HepG2 (cell line): Measurements from ENCODE around the gene LNX2. TPM values are rescaled to one million over a fixed set of nuclear protein-coding genes. Genes with fewer than 3 reads are reported as not detected.

Experiments used
- ATAC-seq: fragments of 200-7000 bp; cut with Tn5 transposase; 3 replicates; pipeline ENCODE4 v1.9.1; 2020; ENCODE audit warnings: mild to moderate bottlenecking, moderate library complexity
- BruUV-seq: library from RNA; stranded (reverse); fragments of 400-500 nt; replicated peaks from 2 replicates; lab custom pipeline; 2021; lab: Mats Ljungman, UMichigan
- CTCF ChIA-PET: fragments of 300-600 bp; formaldehyde crosslinking; extraction: SDS; loops from one replicate; lab custom pipeline; 2021; ENCODE audit warnings: low total read pairs, inconsistent platforms, low intra/inter-chr PET ratio; lab: Yijun Ruan, JAX
- POLR2A ChIA-PET: fragments of 350-600 bp; sonication (Branson Sonifier 250); formaldehyde crosslinking; loops from one replicate; lab custom pipeline; 2020; ENCODE audit warnings: antibody characterized with exemption, inconsistent platforms; lab: Yijun Ruan, JAX
- DNase-seq: peaks from one replicate; pipeline ENCODE4 v3.0.0-alpha.2; 2015; ENCODE audit warnings: low spot score
- FAIRE-seq: peaks from 3 replicates; lab custom pipeline; 2011; peaks lifted over from hg19 to GRCh38; lab: Jason Lieb, UNC
- H2AFZ ChIP-seq: one replicate; pipeline ENCODE4 v1.6.1; 2011; ENCODE audit warnings: low read length, inconsistent platforms
- H3K27ac ChIP-seq: fragments of 300-600 bp; 3 replicates; pipeline ENCODE4 v1.8.0; 2011; ENCODE audit warnings: mixed run types, mild to moderate bottlenecking, mixed read lengths, low read length, inconsistent platforms; ENCODE audit not compliant: insufficient read depth; ENCODE audit errors: extremely low read length
- H3K27me3 ChIP-seq, 2 experiments: fragments of 200-600 bp in 1 of 2; 2 replicates in 1 of 2; 3 replicates in 1 of 2; pipeline versions ENCODE4 v1.6.0 to v1.8.0; 2011; ENCODE audit warnings: low read length in 2 of 2, mild to moderate bottlenecking in 2 of 2, moderate library complexity in 2 of 2, inconsistent platforms in 1 of 2; ENCODE audit not compliant: insufficient read depth in 2 of 2, control insufficient read depth in 1 of 2
- H3K36me3 ChIP-seq, 2 experiments: fragments of 200-600 bp in 1 of 2; replicated peaks in 1 of 2; 2 replicates in 1 of 2; 3 replicates in 1 of 2; pipeline versions ENCODE4 v1.5.1 to v1.8.0; 2011; ENCODE audit warnings: low read length in 2 of 2, inconsistent platforms in 1 of 2; ENCODE audit not compliant: insufficient read depth in 2 of 2, control insufficient read depth in 1 of 2
- H3K4me1 ChIP-seq: 2 replicates; pipeline ENCODE4 v1.5.1; 2012; ENCODE audit warnings: low read length, inconsistent platforms; ENCODE audit not compliant: insufficient read depth
- H3K4me2 ChIP-seq: 2 replicates; pipeline ENCODE4 v1.6.0; 2011; ENCODE audit warnings: low read depth, low read length, inconsistent platforms
- H3K4me3 ChIP-seq, 3 experiments: fragments of 200-600 bp in 1 of 3; sonication (generic), shearing (Covaris generic) in 1 of 3; replicated peaks in 1 of 3; 2 replicates each; pipeline ENCODE4 v1.5.1; 2011 to 2016; ENCODE audit warnings: low read length in 3 of 3, inconsistent platforms in 2 of 3, low read depth in 2 of 3, mild to moderate bottlenecking in 2 of 3, control low read depth in 1 of 3, mixed read lengths in 1 of 3; ENCODE audit not compliant: insufficient read depth in 1 of 3
- H3K79me2 ChIP-seq: one replicate; pipeline ENCODE4 v1.6.1; 2011; ENCODE audit warnings: low read length, inconsistent platforms; ENCODE audit not compliant: insufficient read depth
- H3K9ac ChIP-seq: 2 replicates; pipeline ENCODE4 v1.6.0; 2011; ENCODE audit warnings: mild to moderate bottlenecking, low read depth, low read length, inconsistent platforms; ENCODE audit not compliant: insufficient read depth
- H3K9me3 ChIP-seq: 2 replicates; pipeline ENCODE4 v1.5.1; 2012; ENCODE audit warnings: mild to moderate bottlenecking, low read length
- H4K20me1 ChIP-seq: 2 replicates; pipeline ENCODE4 v1.6.0; 2011; ENCODE audit warnings: inconsistent platforms, mild to moderate bottlenecking, low read length, moderate library complexity; ENCODE audit not compliant: insufficient read depth
- BCL6 ChIP-seq: IDR thresholded peaks from 2 replicates; pipeline ENCODE4 v1.6.1; 2016; ENCODE audit warnings: missing genetic modification reagents, missing compliant biosample characterization
- EZH2 ChIP-seq: conservative IDR thresholded peaks from 2 replicates; pipeline ENCODE4 v1.6.1; 2012; ENCODE audit warnings: mild to moderate bottlenecking, low read depth, low read length, moderate library complexity
- FOXO1 ChIP-seq: sonication (generic); formaldehyde crosslinking; IDR thresholded peaks from 2 replicates; pipeline ENCODE4 v1.4.0; 2020; ENCODE audit warnings: missing genetic modification reagents
- GPN1 ChIP-seq: sonication (generic); formaldehyde crosslinking; IDR thresholded peaks from 2 replicates; pipeline ENCODE4 v1.5.1; 2020; ENCODE audit warnings: missing genetic modification reagents, borderline replicate concordance
- ISL2 ChIP-seq: sonication (generic); formaldehyde crosslinking; IDR thresholded peaks from 2 replicates; pipeline ENCODE4 v1.5.0; 2020; ENCODE audit warnings: missing genetic modification reagents
- KDM5B ChIP-seq: sonication (generic); formaldehyde crosslinking; IDR thresholded peaks from 2 replicates; pipeline ENCODE4 v1.4.0; 2020; ENCODE audit warnings: missing genetic modification reagents, mild to moderate bottlenecking, borderline replicate concordance
- SYNCRIP ChIP-seq: fragments of 200-400 bp; formaldehyde crosslinking; IDR thresholded peaks from 2 replicates; pipeline ENCODE4 v1.6.1; 2018; ENCODE audit warnings: mild to moderate bottlenecking, low read depth, low read length; ENCODE audit not compliant: insufficient read depth
- ZSCAN31 ChIP-seq: sonication (generic); formaldehyde crosslinking; IDR thresholded peaks from 2 replicates; pipeline ENCODE4 v1.5.0; 2020; ENCODE audit warnings: low read depth, mild to moderate bottlenecking, missing genetic modification reagents
- WGBS: methylation state at CpG from one replicate; pipeline ENCODE4 v1.1.6; 2017; ENCODE audit warnings: low lambda C conversion rate; 5-methylcytosine and 5-hydroxymethylcytosine counted together
- in situ Hi-C: cut with HindIII; loops from 2 replicates; pipeline ENCODE4 v1.10.0; 2017; ENCODE audit warnings: low pct_unique_long_range_greater_than_20kb; ENCODE audit not compliant: extremely low pct_ligation_motif_present
- intact Hi-C: fragments of 100-400 bp; cut with micrococcal nuclease; formaldehyde crosslinking; loops from one replicate; pipeline ENCODE4 v1.10.0; 2022; ENCODE audit not compliant: unreplicated experiment
- polyA plus RNA-seq, 8 experiments: library from polyadenylated mRNA; depleted of rRNA in 3 of 8; stranded (reverse) in 7 of 8; unstranded in 1 of 8; fragments of >200 nt; fragmentation: Illumina TruSeq in 4 of 8; extraction: Trizol in 4 of 8; gene quantifications; 2 replicates each; pipeline versions ENCODE4 v1.2.1 to v1.2.3, GENCODE V29; 2011 to 2016; ENCODE audit warnings: low read depth in 4 of 8, missing spikeins in 1 of 8, mixed read lengths in 1 of 8; ENCODE audit not compliant: insufficient read depth in 1 of 8
- total RNA-seq, 5 experiments: library from RNA; depleted of rRNA; stranded (reverse); fragments of >200 nt; fragmentation: Illumina TruSeq; extraction: Trizol; gene quantifications; 2 replicates each; pipeline ENCODE4 v1.2.3, GENCODE V29; 2016; ENCODE audit warnings: low read depth in 1 of 5
- TF ChIP-seq, protein P1 (sequence below): IDR thresholded peaks from 2 replicates; pipeline ENCODE4 v1.6.1; 2016
- TF ChIP-seq, protein P2 (sequence below): sonication (generic); formaldehyde crosslinking; conservative IDR thresholded peaks from 2 replicates; pipeline ENCODE4 v1.5.0; 2020; ENCODE audit warnings: missing genetic modification reagents
- TF ChIP-seq, protein P3 (sequence below): IDR thresholded peaks from 2 replicates; pipeline ENCODE4 v1.4.0; 2020; ENCODE audit warnings: mild to moderate bottlenecking, missing genetic modification reagents
- TF ChIP-seq, protein P4 (sequence below): IDR thresholded peaks from 2 replicates; pipeline ENCODE4 v1.6.1; 2012; ENCODE audit warnings: low read depth, low read length, improper control_type of control experiment

The LNX2 gene
- total and polyA plus RNA-seq, 2 of the 13 experiments (the other 11 are each of a cell fraction or from before 2014, with no cell fraction given) = 9.2 to 9.7 TPM

DNA sequence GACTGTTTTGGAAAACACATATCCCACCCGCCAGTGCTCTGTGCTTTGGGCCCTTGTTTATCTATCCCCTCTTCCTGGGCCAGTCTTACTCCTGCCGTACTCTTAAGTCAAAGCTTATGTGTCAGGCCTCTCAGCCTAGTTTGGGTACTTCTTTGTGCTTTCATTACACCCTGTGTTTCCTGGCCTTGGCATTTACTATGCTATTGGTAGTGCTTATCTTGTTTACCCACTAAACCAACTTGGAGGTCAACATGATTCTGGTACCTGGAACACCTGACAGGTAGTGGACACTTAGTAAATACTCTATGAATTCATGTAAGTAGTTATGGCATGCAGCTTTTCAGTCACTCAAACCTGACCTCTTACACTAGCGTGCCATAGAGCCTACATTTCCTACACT lies 3.7 kb upstream of the LNX2 start:
- Histone ChIP-seq H3K4me1 (peaks cover 67% of the 10 kb centered on the region), H3K4me3 (peak overlapping the region in 2 of 3 experiments; percentile 24 to 79; a peak in 1 of 6 replicates), H3K27ac (peak overlapping the region; percentile 11), H3K9ac (no peak overlapping the region), H3K9me3 (no peaks in the 10 kb centered on the region), H3K4me2 (peak overlapping the region; percentile 67), H3K79me2 (peaks cover 65% of the 10 kb centered on the region), H3K36me3 (peaks cover 0 to 4% of the 10 kb centered on the region in 2 experiments; a peak in 1 of 5 replicates), H4K20me1 (peaks cover 10% of the 10 kb centered on the region), H2AFZ (no peak overlapping the region), H3K27me3 (no peaks in the 10 kb centered on the region; a peak in 1 of 5 replicates)
- BruUV-seq = no TSS peak
- ChIA-PET CTCF (no interaction called here), POLR2A (interaction anchor here (2.7 kb wide), 1 partner anchor 18 kb away, joined by 16 read pairs; no protein-coding TSS in a partner anchor)
- FAIRE-seq (no peak), DNase-seq (peak; percentile 50), ATAC-seq (no peak)
- in situ Hi-C loops (no loop called here), intact Hi-C loops (loop anchor here (5.0 kb wide), 1 partner anchor 88 kb away; no protein-coding TSS in a partner anchor)
- 75% methylated on average over 3 of the region's 3 CpGs for WGBS
- TF ChIP-seq, protein P1, sequence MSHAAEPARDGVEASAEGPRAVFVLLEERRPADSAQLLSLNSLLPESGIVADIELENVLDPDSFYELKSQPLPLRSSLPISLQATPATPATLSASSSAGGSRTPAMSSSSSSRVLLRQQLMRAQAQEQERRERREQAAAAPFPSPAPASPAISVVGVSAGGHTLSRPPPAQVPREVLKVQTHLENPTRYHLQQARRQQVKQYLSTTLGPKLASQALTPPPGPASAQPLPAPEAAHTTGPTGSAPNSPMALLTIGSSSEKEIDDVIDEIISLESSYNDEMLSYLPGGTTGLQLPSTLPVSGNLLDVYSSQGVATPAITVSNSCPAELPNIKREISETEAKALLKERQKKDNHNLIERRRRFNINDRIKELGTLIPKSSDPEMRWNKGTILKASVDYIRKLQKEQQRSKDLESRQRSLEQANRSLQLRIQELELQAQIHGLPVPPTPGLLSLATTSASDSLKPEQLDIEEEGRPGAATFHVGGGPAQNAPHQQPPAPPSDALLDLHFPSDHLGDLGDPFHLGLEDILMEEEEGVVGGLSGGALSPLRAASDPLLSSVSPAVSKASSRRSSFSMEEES (CRISPR knock-in tag) = peak; percentile 66; the same call in 1 of the 2 replicates
- TF ChIP-seq ZSCAN31 (CRISPR knock-in tag) (no peak), GPN1 (CRISPR knock-in tag) (no peak), EZH2 (no peak), BCL6 (CRISPR knock-in tag) (peak; percentile 56; the same call in 1 of the 2 replicates), KDM5B (CRISPR knock-in tag) (no peak), FOXO1 (CRISPR knock-in tag) (peak; percentile 78), ISL2 (0 out of 2 replicates have a peak, but pooled peaks have one; percentile 28), SYNCRIP (no peak)
- TF ChIP-seq, protein P2, sequence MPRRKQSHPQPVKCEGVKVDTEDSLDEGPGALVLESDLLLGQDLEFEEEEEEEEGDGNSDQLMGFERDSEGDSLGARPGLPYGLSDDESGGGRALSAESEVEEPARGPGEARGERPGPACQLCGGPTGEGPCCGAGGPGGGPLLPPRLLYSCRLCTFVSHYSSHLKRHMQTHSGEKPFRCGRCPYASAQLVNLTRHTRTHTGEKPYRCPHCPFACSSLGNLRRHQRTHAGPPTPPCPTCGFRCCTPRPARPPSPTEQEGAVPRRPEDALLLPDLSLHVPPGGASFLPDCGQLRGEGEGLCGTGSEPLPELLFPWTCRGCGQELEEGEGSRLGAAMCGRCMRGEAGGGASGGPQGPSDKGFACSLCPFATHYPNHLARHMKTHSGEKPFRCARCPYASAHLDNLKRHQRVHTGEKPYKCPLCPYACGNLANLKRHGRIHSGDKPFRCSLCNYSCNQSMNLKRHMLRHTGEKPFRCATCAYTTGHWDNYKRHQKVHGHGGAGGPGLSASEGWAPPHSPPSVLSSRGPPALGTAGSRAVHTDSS (CRISPR knock-in tag) = no peak
- TF ChIP-seq, protein P3, sequence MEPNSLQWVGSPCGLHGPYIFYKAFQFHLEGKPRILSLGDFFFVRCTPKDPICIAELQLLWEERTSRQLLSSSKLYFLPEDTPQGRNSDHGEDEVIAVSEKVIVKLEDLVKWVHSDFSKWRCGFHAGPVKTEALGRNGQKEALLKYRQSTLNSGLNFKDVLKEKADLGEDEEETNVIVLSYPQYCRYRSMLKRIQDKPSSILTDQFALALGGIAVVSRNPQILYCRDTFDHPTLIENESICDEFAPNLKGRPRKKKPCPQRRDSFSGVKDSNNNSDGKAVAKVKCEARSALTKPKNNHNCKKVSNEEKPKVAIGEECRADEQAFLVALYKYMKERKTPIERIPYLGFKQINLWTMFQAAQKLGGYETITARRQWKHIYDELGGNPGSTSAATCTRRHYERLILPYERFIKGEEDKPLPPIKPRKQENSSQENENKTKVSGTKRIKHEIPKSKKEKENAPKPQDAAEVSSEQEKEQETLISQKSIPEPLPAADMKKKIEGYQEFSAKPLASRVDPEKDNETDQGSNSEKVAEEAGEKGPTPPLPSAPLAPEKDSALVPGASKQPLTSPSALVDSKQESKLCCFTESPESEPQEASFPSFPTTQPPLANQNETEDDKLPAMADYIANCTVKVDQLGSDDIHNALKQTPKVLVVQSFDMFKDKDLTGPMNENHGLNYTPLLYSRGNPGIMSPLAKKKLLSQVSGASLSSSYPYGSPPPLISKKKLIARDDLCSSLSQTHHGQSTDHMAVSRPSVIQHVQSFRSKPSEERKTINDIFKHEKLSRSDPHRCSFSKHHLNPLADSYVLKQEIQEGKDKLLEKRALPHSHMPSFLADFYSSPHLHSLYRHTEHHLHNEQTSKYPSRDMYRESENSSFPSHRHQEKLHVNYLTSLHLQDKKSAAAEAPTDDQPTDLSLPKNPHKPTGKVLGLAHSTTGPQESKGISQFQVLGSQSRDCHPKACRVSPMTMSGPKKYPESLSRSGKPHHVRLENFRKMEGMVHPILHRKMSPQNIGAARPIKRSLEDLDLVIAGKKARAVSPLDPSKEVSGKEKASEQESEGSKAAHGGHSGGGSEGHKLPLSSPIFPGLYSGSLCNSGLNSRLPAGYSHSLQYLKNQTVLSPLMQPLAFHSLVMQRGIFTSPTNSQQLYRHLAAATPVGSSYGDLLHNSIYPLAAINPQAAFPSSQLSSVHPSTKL = peak; percentile 63
- TF ChIP-seq, protein P4, sequence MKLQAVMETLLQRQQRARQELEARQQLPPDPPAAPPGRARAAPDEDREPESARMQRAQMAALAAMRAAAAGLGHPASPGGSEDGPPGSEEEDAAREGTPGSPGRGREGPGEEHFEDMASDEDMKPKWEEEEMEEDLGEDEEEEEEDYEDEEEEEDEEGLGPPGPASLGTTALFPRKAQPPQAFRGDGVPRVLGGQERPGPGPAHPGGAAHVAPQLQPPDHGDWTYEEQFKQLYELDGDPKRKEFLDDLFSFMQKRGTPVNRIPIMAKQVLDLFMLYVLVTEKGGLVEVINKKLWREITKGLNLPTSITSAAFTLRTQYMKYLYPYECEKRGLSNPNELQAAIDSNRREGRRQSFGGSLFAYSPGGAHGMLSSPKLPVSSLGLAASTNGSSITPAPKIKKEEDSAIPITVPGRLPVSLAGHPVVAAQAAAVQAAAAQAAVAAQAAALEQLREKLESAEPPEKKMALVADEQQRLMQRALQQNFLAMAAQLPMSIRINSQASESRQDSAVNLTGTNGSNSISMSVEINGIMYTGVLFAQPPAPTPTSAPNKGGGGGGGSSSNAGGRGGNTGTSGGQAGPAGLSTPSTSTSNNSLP = no peak
